ENCODE data around the gene BMP7. TPM values are rescaled to one million over a fixed set of nuclear protein-coding genes. Genes with fewer than 3 reads are reported as not detected.
"Not testable (repeated sequence)": the region's sequence is repeated elsewhere in the genome, so short reads cannot be mapped to it uniquely, and the experiment has no call there.

BMP7 gene
- total and polyA plus RNA-seq, 12 donors = 0.72 to 19.2 (median 4.1) TPM

GRCh38 chr20:57194154-57194553 lies 72.3 kb downstream of the BMP7 start:
- WGBS, 2 donors = 84 to 92% methylated on average over 7 of the region's 7 CpGs
- Histone ChIP-seq H3K4me1 (no peaks in the 10 kb centered on the region), H3K27ac (no peak overlapping the region), H3K4me3 (no peak overlapping the region), H3K27me3 (peaks cover 0 to 25% (median 17%) of the 10 kb centered on the region in 7 donors), H3K9me3 (no peaks in the 10 kb centered on the region), H3K36me3 (no peaks in the 10 kb centered on the region)
- ATAC-seq (no peak), DNase-seq (no peak)
- intact Hi-C loops (cut with DNase I) = no loop called here
- TF ChIP-seq CTCF (IDR thresholded peaks at IDR 0.05) = no peak

DNA sequence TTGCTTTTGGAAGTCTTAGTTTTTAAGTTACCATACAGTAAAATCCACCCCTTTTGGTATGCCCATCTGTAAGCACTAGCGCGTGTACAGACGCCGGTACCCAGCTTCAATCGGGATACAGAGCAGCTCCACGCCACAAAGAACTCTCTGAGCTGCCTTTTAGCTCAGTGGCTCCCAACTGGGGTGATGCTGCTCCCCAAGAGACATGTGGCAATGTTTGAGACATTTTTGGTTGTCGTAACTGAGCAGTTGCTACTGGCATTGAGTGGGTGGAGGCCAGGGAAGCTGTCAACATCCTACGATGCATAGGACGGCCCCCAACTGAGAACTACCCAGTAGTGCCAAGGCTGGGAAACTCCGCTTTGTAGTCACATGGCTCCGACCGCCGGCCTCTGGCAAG lies 73.3 kb downstream of the BMP7 start:
- H3K36me3 ChIP-seq = no peaks in the 10 kb centered on the region
- no peaks in the 10 kb centered on the region for H3K4me1 ChIP-seq
- peaks cover 0 to 17% (median 8%) of the 10 kb centered on the region in 7 donors for H3K27me3 ChIP-seq
- no peaks in the 10 kb centered on the region for H3K9me3 ChIP-seq
- 86 to 87% methylated on average over 13 of the region's 13 CpGs for WGBS, 2 donors
- no peak overlapping the region for H3K4me3 ChIP-seq
- TF ChIP-seq CTCF (IDR thresholded peaks at IDR 0.05) = no peak
- ATAC-seq = no peak
- intact Hi-C loops (cut with DNase I) = no loop called here
- no peak overlapping the region for H3K27ac ChIP-seq
- no peak for DNase-seq

GRCh38 chr20:57192311-57192710 lies 74.1 kb downstream of the BMP7 start:
- no peaks in the 10 kb centered on the region for H3K36me3 ChIP-seq
- no peak for ATAC-seq
- no peak overlapping the region for H3K4me3 ChIP-seq
- no peak for TF ChIP-seq CTCF (IDR thresholded peaks at IDR 0.05)
- peaks cover 0 to 12% (median 7%) of the 10 kb centered on the region in 7 donors for H3K27me3 ChIP-seq
- DNase-seq = no peak
- WGBS, 2 donors = 92 to 95% methylated on average over 6 of the region's 6 CpGs
- intact Hi-C loops (cut with DNase I) = no loop called here
- no peaks in the 10 kb centered on the region for H3K4me1 ChIP-seq
- H3K27ac ChIP-seq = no peak overlapping the region
- H3K9me3 ChIP-seq = no peaks in the 10 kb centered on the region

DNA sequence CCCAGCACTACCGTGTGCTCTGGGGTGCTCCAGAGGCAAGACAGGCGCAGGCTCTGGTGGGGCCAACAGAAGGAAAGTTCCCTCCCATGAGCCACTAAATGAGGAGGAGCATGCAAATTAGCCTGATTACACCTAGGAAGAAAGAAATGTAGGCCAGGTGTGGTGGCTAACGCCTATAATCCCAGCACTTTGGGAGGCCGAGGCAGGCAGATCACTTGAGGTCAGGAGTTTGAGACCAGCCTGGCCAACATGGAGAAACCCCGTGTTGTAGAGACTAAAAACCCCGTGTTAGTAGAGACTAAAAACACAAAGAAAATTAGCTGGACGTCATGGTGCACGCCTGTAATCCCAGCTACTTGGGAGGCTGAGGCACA lies 75.2 kb downstream of the BMP7 start:
- 93 to 94% methylated on average over 8 of the region's 8 CpGs for WGBS, 2 donors

GRCh38 chr20:57190536-57191264 lies 75.7 kb downstream of the BMP7 start:
- intact Hi-C loops (cut with DNase I) = no loop called here
- DNase-seq = no peak
- TF ChIP-seq CTCF (IDR thresholded peaks at IDR 0.05) = no peak
- Histone ChIP-seq H3K27me3 (no peaks in the 10 kb centered on the region), H3K4me1 (no peaks in the 10 kb centered on the region), H3K4me3 (no peak overlapping the region), H3K27ac (no peak overlapping the region), H3K36me3 (no peaks in the 10 kb centered on the region), H3K9me3 (no peaks in the 10 kb centered on the region)
- WGBS, 2 donors = 89 to 90% methylated on average over 17 of the region's 17 CpGs
- no peak for ATAC-seq

More for the DNA sequence above, 75.2 kb downstream of the BMP7 start:
- intact Hi-C loops (cut with DNase I); H3K27ac ChIP-seq; H3K27me3 ChIP-seq; H3K4me1 ChIP-seq; H3K36me3 ChIP-seq; ATAC-seq; DNase-seq; H3K9me3 ChIP-seq; H3K4me3 ChIP-seq: not testable (repeated sequence)
